Right cardiac atrium (tissue), 5 donors: Measurements from ENCODE around the gene C1orf105. TPM values are rescaled to one million over a fixed set of nuclear protein-coding genes. Genes with fewer than 3 reads are reported as not detected.

Source experiments
- ATAC-seq, 2 donors: fragments of 200-7000 bp; cut with Tn5 transposase; one replicate each; pipeline versions ENCODE4 v1.8.0 to v1.9.1; 2020; ENCODE audit warnings: moderate library complexity in 2 of 2, mild to moderate bottlenecking in 1 of 2
- DNase-seq, 3 donors: peaks; one replicate each; pipeline ENCODE4 v3.0.0-alpha.2; 2020
- H3K27ac ChIP-seq: one replicate; pipeline ENCODE4 v1.5.1; 2013; ENCODE audit warnings: mild to moderate bottlenecking, low read length, control low read depth, moderate library complexity
- H3K27me3 ChIP-seq: one replicate; pipeline ENCODE4 v1.6.1; 2013; ENCODE audit not compliant: control insufficient read depth, insufficient read depth
- H3K4me1 ChIP-seq: one replicate; pipeline ENCODE4 v1.6.1; 2013; ENCODE audit warnings: low read length; ENCODE audit not compliant: control insufficient read depth, insufficient read depth
- H3K4me3 ChIP-seq: one replicate; pipeline ENCODE4 v1.5.1; 2013; ENCODE audit warnings: low read length, control low read depth
- H3K9me3 ChIP-seq: one replicate; pipeline ENCODE4 v1.6.1; 2013; ENCODE audit warnings: low read length; ENCODE audit not compliant: control insufficient read depth
- WGBS: extraction: QIAGEN DNeasy Blood & Tissue Kit; methylation state at CpG from one replicate; pipeline ENCODE4 v1.1.7; 2013; 5-methylcytosine and 5-hydroxymethylcytosine counted together
- intact Hi-C, 4 donors: fragments of 100-400 bp; cut with DNase I; formaldehyde crosslinking; loops; one replicate each; pipeline versions ENCODE4 v1.11.0 to v1.14.0; 2022 to 2023
- polyA plus RNA-seq: library from polyadenylated mRNA; stranded (reverse); fragments of 200-250 nt; gene quantifications from one replicate; pipeline ENCODE4 v1.2.3, GENCODE V29; 2013
- total RNA-seq, 4 donors: library from RNA; stranded (reverse); fragmentation: NEBNext Ultra II Directional; extraction: Animal tissue kit (Norgen Biotek cat#: 25700); gene quantifications; one replicate each; pipeline ENCODE4 v1.2.1, GENCODE V29; 2021
- donor health status: healthy with polysubstance abuse.
- donor health status: DM: no; HTN: yes; CAD: no.
- donor health status: DM: no; HTN: no; CAD: no.
- donor health status: DM: no; HTN: yes; CAD: no; lungs with severe emphysema.
- donor health status: DM: yes; HTN: yes; CAD: no.

Gene C1orf105
- total and polyA plus RNA-seq, 5 donors = 3.2 to 21.5 (median 12.7) TPM

GRCh38 chr1:172395576-172395975 is 24.9 kb upstream of the C1orf105 start:
- DNase-seq (no peak), ATAC-seq (no peak)
- H3K4me3 ChIP-seq = no peak overlapping the region
- H3K27ac ChIP-seq = no peak overlapping the region
- no peaks in the 10 kb centered on the region for H3K27me3 ChIP-seq
- peaks cover 5% of the 10 kb centered on the region for H3K4me1 ChIP-seq
- WGBS = 88% methylated on average over 3 of the region's 3 CpGs
- H3K9me3 ChIP-seq = no peaks in the 10 kb centered on the region
- intact Hi-C loops = loop anchor here (5.0 to 10.0 kb wide), 3 partner anchors 251 to 391 kb away; no protein-coding TSS in a partner anchor

DNA sequence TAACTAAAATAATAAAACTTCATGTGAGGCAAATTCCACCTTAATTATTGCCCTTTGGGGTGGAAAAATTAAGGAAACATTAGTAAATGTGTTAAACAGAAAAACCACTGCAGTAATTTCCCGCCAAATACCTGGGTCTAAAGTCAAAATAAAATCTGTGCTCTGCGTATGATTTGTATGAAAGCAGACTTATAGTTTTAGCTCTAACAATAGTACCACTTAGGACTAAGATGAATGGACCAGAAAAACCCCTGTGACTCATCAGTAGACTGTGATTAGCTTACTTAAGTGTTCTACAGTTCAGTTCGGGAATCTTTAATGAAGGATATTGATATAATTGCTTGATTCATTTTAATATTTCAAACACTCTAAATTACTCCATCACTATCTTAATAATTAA is 23.3 kb upstream of the C1orf105 start:
- H3K9me3 ChIP-seq = no peaks in the 10 kb centered on the region
- DNase-seq (no peak), ATAC-seq (no peak)
- 67% methylated on average over 3 of the region's 3 CpGs for WGBS
- peaks cover 6% of the 10 kb centered on the region for H3K4me1 ChIP-seq
- no peak overlapping the region for H3K27ac ChIP-seq
- H3K27me3 ChIP-seq = no peaks in the 10 kb centered on the region
- H3K4me3 ChIP-seq = no peak overlapping the region
- intact Hi-C loops = loop anchor here (5.0 to 10.0 kb wide), 3 partner anchors 252 to 392 kb away; no protein-coding TSS in a partner anchor

- intact Hi-C loops = loop anchor here (5.0 to 10.0 kb wide), 3 partner anchors 253 to 393 kb away; no protein-coding TSS in a partner anchor
- H3K27me3 ChIP-seq = no peaks in the 10 kb centered on the region
Observed at GRCh38 chr1:172397633-172398032, 22.9 kb upstream of the C1orf105 start.

DNA sequence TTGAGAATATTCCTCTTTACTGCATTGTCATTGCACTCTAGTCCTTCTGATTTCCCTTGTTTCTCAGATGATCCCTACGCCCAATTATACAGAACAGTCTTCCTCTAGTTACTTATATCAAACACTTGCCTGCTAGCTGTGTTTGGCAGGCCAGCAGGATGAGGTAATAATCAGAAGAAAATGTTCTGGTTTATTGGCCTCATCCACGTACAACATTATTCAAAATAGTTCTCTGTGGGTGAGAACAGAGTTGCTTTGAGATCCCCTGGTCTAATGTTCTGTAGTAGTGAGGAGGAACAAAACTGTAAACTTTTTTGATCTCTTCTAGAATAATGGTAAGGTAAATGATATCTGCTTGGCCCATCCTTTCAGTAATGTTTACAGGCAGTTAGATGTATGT is 22.3 kb upstream of the C1orf105 start:
- H3K4me3 ChIP-seq = no peak overlapping the region
- H3K9me3 ChIP-seq = no peaks in the 10 kb centered on the region
- intact Hi-C loops = loop anchor here (5.0 to 10.0 kb wide), 3 partner anchors 253 to 393 kb away; no protein-coding TSS in a partner anchor
- ATAC-seq (peak; percentile 59 to 74), DNase-seq (peak; percentile 27 to 69 (median 33))
- 43% methylated on average over 2 of the region's 2 CpGs for WGBS
- H3K27ac ChIP-seq = no peak overlapping the region
- H3K4me1 ChIP-seq = peaks cover 5% of the 10 kb centered on the region
- no peaks in the 10 kb centered on the region for H3K27me3 ChIP-seq

More at GRCh38 chr1:172397633-172398032, 22.9 kb upstream of the C1orf105 start:
- ATAC-seq (no peak), DNase-seq (no peak)
- Histone ChIP-seq H3K4me3 (no peak overlapping the region), H3K27ac (no peak overlapping the region), H3K9me3 (no peaks in the 10 kb centered on the region), H3K4me1 (peaks cover 6% of the 10 kb centered on the region)
- 70% methylated on average over 2 of the region's 2 CpGs for WGBS

GRCh38 chr1:172398970-172399755 is 21.3 kb upstream of the C1orf105 start:
- Histone ChIP-seq H3K4me1 (peaks cover 4% of the 10 kb centered on the region), H3K9me3 (no peaks in the 10 kb centered on the region), H3K27me3 (no peaks in the 10 kb centered on the region), H3K27ac (peak overlapping the region; percentile 45), H3K4me3 (peak overlapping the region; percentile 28)
- WGBS = 38% methylated on average over 9 of the region's 9 CpGs
- DNase-seq (peak; percentile 61 to 75 (median 66)), ATAC-seq (peak; percentile 89 to 92)
- intact Hi-C loops = loop anchor here (5.0 to 10.0 kb wide), 3 partner anchors 254 to 394 kb away; no protein-coding TSS in a partner anchor

DNA sequence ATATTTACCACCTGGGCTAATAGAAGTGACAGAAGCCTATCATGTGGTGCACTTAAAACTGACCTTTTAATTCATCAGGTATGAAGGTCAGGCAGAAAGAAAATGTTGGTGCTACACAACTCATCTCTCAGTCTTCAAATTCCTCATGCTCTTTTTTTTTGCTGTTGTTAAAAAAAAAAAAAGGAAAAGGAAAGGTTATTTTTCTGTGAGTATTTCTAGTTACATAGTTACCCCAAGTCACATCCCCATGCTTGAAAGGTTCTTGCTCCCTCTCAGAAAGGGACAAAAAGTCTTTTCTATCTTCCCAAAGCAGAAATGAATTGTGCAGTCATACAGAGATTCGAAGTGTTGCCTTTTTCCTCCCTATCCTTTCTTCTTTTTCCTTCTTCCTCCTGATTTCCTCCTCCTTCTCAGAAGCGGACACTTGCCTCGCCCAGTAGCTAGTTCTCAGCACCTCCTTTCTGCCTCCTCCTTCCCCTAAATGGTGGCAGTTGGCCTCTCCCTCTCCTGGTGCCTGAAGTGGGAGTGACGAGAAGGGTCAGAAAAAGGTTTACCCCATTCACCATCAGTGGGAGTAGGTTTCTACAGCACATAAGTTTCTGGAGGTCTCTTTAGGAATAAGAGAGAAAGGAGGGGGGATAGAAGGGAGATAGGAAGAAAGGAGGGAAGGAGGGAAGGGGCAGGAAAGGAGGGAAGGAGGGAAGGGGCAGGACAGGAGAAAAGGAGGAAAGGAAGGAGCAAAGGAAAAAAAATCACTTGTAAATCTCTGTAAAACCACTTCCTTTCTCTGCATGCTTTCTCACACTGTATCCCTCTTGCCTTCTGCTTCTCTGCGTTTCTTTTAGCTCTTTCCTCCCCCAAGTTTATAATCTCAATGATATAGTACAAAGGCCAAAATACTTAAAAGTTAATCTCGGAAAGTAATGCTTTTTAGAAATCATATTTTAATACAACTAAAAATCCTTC is 20.4 kb upstream of the C1orf105 start:
- H3K4me1 ChIP-seq = peaks cover 3% of the 10 kb centered on the region
- H3K9me3 ChIP-seq = no peaks in the 10 kb centered on the region
- no peak overlapping the region for H3K4me3 ChIP-seq
- H3K27ac ChIP-seq = peak overlapping the region; percentile 88
- 56% methylated on average over 6 of the region's 6 CpGs for WGBS
- ATAC-seq (peak in 1 of 2 donors; percentile 33), DNase-seq (no peak)
- H3K27me3 ChIP-seq = no peaks in the 10 kb centered on the region
- intact Hi-C loops = loop anchor here (5.0 to 10.0 kb wide), 3 partner anchors 255 to 395 kb away; no protein-coding TSS in a partner anchor

DNA sequence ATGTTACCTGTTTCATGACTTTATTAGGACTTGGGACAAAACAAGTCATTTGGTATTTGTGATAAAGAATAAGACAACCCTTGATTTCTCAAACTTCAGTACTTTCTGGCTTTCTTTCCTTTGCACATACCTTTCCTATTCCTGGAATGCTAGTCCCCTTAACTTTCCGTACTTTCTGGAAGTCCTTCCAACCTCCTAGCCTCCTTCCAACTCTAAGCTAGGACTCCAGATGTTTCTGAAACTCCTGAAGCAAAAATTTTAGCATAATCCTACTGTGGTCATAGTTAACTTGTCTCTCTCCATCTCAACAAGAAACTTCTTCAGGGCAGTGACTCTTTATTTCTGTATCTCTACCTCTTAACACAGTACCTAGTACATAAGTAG is 19.8 kb upstream of the C1orf105 start:
- no peaks in the 10 kb centered on the region for H3K9me3 ChIP-seq
- no peaks in the 10 kb centered on the region for H3K27me3 ChIP-seq
- intact Hi-C loops = loop anchor here in 1 of 4 donors (5.0 kb wide), 1 partner anchor 308 kb away; no protein-coding TSS in a partner anchor
- H3K27ac ChIP-seq = no peak overlapping the region
- 42% methylated on average over 1 of the region's 1 CpG for WGBS
- peaks cover 3% of the 10 kb centered on the region for H3K4me1 ChIP-seq
- DNase-seq (no peak), ATAC-seq (no peak)
- no peak overlapping the region for H3K4me3 ChIP-seq

GRCh38 chr1:172401477-172401876 is 19.0 kb upstream of the C1orf105 start:
- intact Hi-C loops = loop anchor here in 1 of 4 donors (5.0 kb wide), 1 partner anchor 309 kb away; no protein-coding TSS in a partner anchor
- ATAC-seq = no peak
- DNase-seq = no peak

GRCh38 chr1:172401892-172402291 is 18.6 kb upstream of the C1orf105 start:
- no peak for ATAC-seq
- Histone ChIP-seq H3K27ac (no peak overlapping the region), H3K27me3 (no peaks in the 10 kb centered on the region), H3K4me3 (no peak overlapping the region), H3K9me3 (no peaks in the 10 kb centered on the region), H3K4me1 (peaks cover 3% of the 10 kb centered on the region)
- intact Hi-C loops = loop anchor here in 1 of 4 donors (5.0 kb wide), 1 partner anchor 310 kb away; no protein-coding TSS in a partner anchor
- DNase-seq = no peak
- 71% methylated on average over 5 of the region's 5 CpGs for WGBS

More at GRCh38 chr1:172401477-172401876, 19.0 kb upstream of the C1orf105 start:
- H3K27ac ChIP-seq = no peak overlapping the region
- H3K9me3 ChIP-seq = no peaks in the 10 kb centered on the region
- no peak overlapping the region for H3K4me3 ChIP-seq
- no peaks in the 10 kb centered on the region for H3K27me3 ChIP-seq
- peaks cover 3% of the 10 kb centered on the region for H3K4me1 ChIP-seq

DNA sequence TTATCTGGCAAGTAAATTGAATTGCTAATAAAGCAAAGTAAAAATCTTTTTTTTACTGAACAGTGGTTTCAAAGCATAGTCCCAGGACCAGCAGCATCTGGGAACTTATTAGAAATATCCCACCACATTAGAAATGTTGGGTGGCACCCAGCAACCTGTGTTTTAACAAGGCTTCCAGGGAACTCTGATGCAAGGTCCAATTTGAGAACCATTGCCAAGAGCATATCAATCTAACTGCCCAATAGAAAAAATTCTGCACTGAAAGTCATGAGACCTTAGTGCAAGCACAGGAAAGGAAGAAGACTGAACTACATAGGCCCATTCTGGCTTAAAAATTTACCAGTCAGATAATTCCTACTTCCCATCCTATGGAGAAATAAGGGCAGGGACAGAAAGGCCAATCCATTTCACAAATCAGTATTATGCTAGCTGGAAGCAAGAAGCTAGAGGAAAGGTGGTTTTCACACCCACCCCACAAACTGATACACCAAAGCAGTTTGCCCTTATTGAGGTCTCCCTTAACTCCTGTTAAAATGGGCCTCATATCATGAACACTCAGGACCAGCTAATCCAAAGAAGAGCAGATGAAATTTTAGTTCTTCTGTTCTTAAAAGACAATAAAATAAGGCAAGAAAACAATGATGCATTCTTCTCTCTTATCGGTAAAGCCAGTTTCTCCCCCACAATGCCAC is 17.5 kb upstream of the C1orf105 start:
- ATAC-seq (no peak), DNase-seq (no peak)
- no peak overlapping the region for H3K4me3 ChIP-seq
- 66% methylated on average over 1 of the region's 1 CpG for WGBS
- H3K27me3 ChIP-seq = no peaks in the 10 kb centered on the region
- intact Hi-C loops = loop anchor here in 1 of 4 donors (5.0 kb wide), 1 partner anchor 311 kb away; no protein-coding TSS in a partner anchor
- H3K9me3 ChIP-seq = no peaks in the 10 kb centered on the region
- H3K4me1 ChIP-seq = peaks cover 3% of the 10 kb centered on the region
- no peak overlapping the region for H3K27ac ChIP-seq
